CD4-positive, CD25-positive, alpha-beta regulatory T cell (primary cell): ENCODE measurements around the gene PCDHGA1. TPM values are rescaled to one million over a fixed set of nuclear protein-coding genes. Genes with fewer than 3 reads are reported as not detected.
A peak's percentile ranks its signal among the peaks of the same experiment; 100 is the strongest.

Experiments
- ATAC-seq, 2 donors: fragments of 150-1000 bp; cut with Tn5 transposase; one replicate each; pipeline ENCODE4 v1.10.0; 2021; ENCODE audit warnings: low read depth in 2 of 2, moderate number of reproducible peaks in 2 of 2, moderate library complexity in 1 of 2
- DNase-seq, 3 donors: peaks; one replicate each; pipeline versions ENCODE4 v3.0.0 to v3.0.0-alpha.2; 2012 to 2022; ENCODE audit warnings: mixed read lengths in 1 of 3
- H3K27ac ChIP-seq: one replicate; pipeline ENCODE4 v1.7.0; 2013; ENCODE audit warnings: mild to moderate bottlenecking, low read length; ENCODE audit not compliant: insufficient read depth, poor library complexity, severe bottlenecking
- H3K27me3 ChIP-seq: one replicate; pipeline ENCODE4 v1.7.0; 2013; ENCODE audit warnings: low read length; ENCODE audit not compliant: control insufficient read depth, insufficient read depth
- H3K36me3 ChIP-seq: one replicate; pipeline ENCODE4 v1.7.0; 2013; ENCODE audit warnings: mild to moderate bottlenecking, low read length, moderate library complexity; ENCODE audit not compliant: control insufficient read depth, insufficient read depth
- H3K4me1 ChIP-seq: 2 replicates; pipeline ENCODE4 v1.7.0; 2013; ENCODE audit warnings: mild to moderate bottlenecking, low read length; ENCODE audit not compliant: insufficient read depth, control insufficient read depth, poor library complexity, severe bottlenecking
- H3K4me3 ChIP-seq: one replicate; pipeline ENCODE4 v1.7.0; 2013; ENCODE audit warnings: low read depth, mild to moderate bottlenecking, low read length, moderate library complexity
- H3K9me3 ChIP-seq, 2 experiments: 1 replicate in 1 of 2; 2 replicates in 1 of 2; pipeline ENCODE4 v1.7.0; 2013; ENCODE audit warnings: low read length in 2 of 2, mild to moderate bottlenecking in 1 of 2, moderate library complexity in 1 of 2; ENCODE audit not compliant: control insufficient read depth in 2 of 2
- H3K27ac Mint-ChIP-seq, 3 donors: one replicate each; pipeline ENCODE4 v1.8.0; 2020 to 2022; ENCODE audit warnings: mild to moderate bottlenecking in 3 of 3, mixed read lengths in 3 of 3, moderate library complexity in 2 of 3
- H3K27me3 Mint-ChIP-seq: one replicate; pipeline ENCODE4 v1.8.0; 2022; ENCODE audit warnings: mild to moderate bottlenecking, mixed read lengths
- H3K36me3 Mint-ChIP-seq: one replicate; pipeline ENCODE4 v1.8.0; 2020; ENCODE audit warnings: mixed read lengths
- H3K4me1 Mint-ChIP-seq, 4 donors: one replicate each; pipeline ENCODE4 v1.8.0; 2020 to 2022; ENCODE audit warnings: mixed read lengths in 4 of 4, mild to moderate bottlenecking in 1 of 4
- H3K4me3 Mint-ChIP-seq, 4 donors: one replicate each; pipeline ENCODE4 v1.8.0; 2020 to 2022; ENCODE audit warnings: mild to moderate bottlenecking in 4 of 4, mixed read lengths in 4 of 4, moderate library complexity in 3 of 4
- H3K9me3 Mint-ChIP-seq, 7 donors: one replicate each; pipeline ENCODE4 v1.8.0; 2020 to 2022; ENCODE audit warnings: mixed read lengths in 7 of 7, mild to moderate bottlenecking in 3 of 7, moderate library complexity in 2 of 7
- polyA plus RNA-seq, 4 donors: library from polyadenylated mRNA; unstranded; fragments of 300-500 nt; fragmentation: Illumina TruSeq; gene quantifications; one replicate each; pipeline ENCODE4 v1.2.3, GENCODE V29; 2021
- total RNA-seq: library from RNA; stranded (reverse); gene quantifications from one replicate; pipeline ENCODE4 v1.2.3, GENCODE V29; 2022

The PCDHGA1 gene
- total and polyA plus RNA-seq, 5 donors from 2014 or later, result 0.06 to 0.10 TPM; not detected in 3

GRCh38 chr5:141559461-141559860, 229.1 kb downstream of the PCDHGA1 start:
- Histone ChIP-seq H3K9me3 (no peaks in the 10 kb centered on the region), H3K4me1 (peaks cover 12% of the 10 kb centered on the region), H3K4me3 (no peak overlapping the region), H3K36me3 (peaks cover 77% of the 10 kb centered on the region), H3K27me3 (no peaks in the 10 kb centered on the region), H3K27ac (no peak overlapping the region)
- H3K27ac Mint-ChIP-seq, result peak overlapping the region in 1 of 3 donors; percentile 62
- DNase-seq (no peak), ATAC-seq (no peak)
- peaks cover 30 to 55% (median 51%) of the 10 kb centered on the region in 4 donors for H3K4me1 Mint-ChIP-seq
- H3K9me3 Mint-ChIP-seq, result no peaks in the 10 kb centered on the region
- no peak overlapping the region for H3K4me3 Mint-ChIP-seq
- no peaks in the 10 kb centered on the region for H3K27me3 Mint-ChIP-seq
- H3K36me3 Mint-ChIP-seq, result peaks cover 46% of the 10 kb centered on the region

DNA sequence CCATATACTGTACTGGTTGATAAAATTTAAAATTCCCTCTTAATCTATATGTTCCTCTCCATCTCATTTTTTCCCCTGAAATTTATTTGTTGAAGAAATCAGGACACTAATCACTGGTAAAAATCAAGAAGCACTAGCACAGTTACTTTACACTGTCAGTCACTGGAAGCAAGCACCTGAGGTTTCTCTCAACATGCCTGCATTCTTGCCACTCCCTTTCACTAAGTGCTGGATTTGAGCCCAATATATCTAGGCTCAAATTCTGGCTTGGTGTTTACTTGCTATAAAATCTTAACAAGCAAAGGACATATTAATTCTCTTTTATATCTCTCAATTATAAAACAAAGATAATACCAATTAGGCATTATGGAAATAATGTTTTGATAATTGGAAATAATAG, 229.8 kb downstream of the PCDHGA1 start:
- H3K36me3 Mint-ChIP-seq, result peaks cover 47% of the 10 kb centered on the region
- H3K4me3 Mint-ChIP-seq, result no peak overlapping the region
- ATAC-seq, result no peak
- peaks cover 77% of the 10 kb centered on the region for H3K36me3 ChIP-seq
- H3K4me1 Mint-ChIP-seq, result peaks cover 27 to 53% (median 48%) of the 10 kb centered on the region in 4 donors
- H3K9me3 Mint-ChIP-seq, result no peaks in the 10 kb centered on the region
- peaks cover 16% of the 10 kb centered on the region for H3K4me1 ChIP-seq
- no peak overlapping the region for H3K27ac ChIP-seq
- no peak for DNase-seq
- H3K27me3 Mint-ChIP-seq, result no peaks in the 10 kb centered on the region
- peak overlapping the region in 2 of 3 donors; percentile 39 to 62 for H3K27ac Mint-ChIP-seq
- H3K9me3 ChIP-seq, result no peaks in the 10 kb centered on the region
- H3K27me3 ChIP-seq, result no peaks in the 10 kb centered on the region
- H3K4me3 ChIP-seq, result no peak overlapping the region

- Histone ChIP-seq H3K36me3 (peaks cover 77% of the 10 kb centered on the region), H3K9me3 (no peaks in the 10 kb centered on the region), H3K27me3 (no peaks in the 10 kb centered on the region), H3K4me1 (peaks cover 16% of the 10 kb centered on the region), H3K27ac (no peak overlapping the region), H3K4me3 (no peak overlapping the region)
- ATAC-seq (no peak), DNase-seq (no peak)
- H3K27ac Mint-ChIP-seq, result no peak overlapping the region
- H3K9me3 Mint-ChIP-seq, result no peaks in the 10 kb centered on the region
- peaks cover 52% of the 10 kb centered on the region for H3K36me3 Mint-ChIP-seq
- H3K4me1 Mint-ChIP-seq, result peaks cover 32 to 56% (median 48%) of the 10 kb centered on the region in 4 donors
- H3K27me3 Mint-ChIP-seq, result no peaks in the 10 kb centered on the region
- no peak overlapping the region for H3K4me3 Mint-ChIP-seq
Measured at GRCh38 chr5:141560725-141561483, 230.6 kb downstream of the PCDHGA1 start.

Other genes starting within 250 kb of the PCDHGA1 start
Only the 30 nearest of the 38 such genes appear.
- gene PCDHB8, start 152.7 kb upstream of the PCDHGA1 start, total RNA-seq, result not detected
- not detected for gene PCDHB8, start 152.7 kb upstream of the PCDHGA1 start, polyA plus RNA-seq
- not detected for gene PCDHB16, start 148.1 kb upstream of the PCDHGA1 start, total RNA-seq
- gene PCDHB16, start 148.1 kb upstream of the PCDHGA1 start, polyA plus RNA-seq, result not detected
- gene PCDHB9, start 143.4 kb upstream of the PCDHGA1 start, total RNA-seq, result 0.07 TPM
- not detected for gene PCDHB9, start 143.4 kb upstream of the PCDHGA1 start, polyA plus RNA-seq
- gene PCDHB10, start 138.2 kb upstream of the PCDHGA1 start, total RNA-seq, result not detected
- gene PCDHB10, start 138.2 kb upstream of the PCDHGA1 start, polyA plus RNA-seq, result not detected
- not detected for gene PCDHB11, start 130.9 kb upstream of the PCDHGA1 start, total RNA-seq
- not detected for gene PCDHB11, start 130.9 kb upstream of the PCDHGA1 start, polyA plus RNA-seq
- gene PCDHB12, start 121.8 kb upstream of the PCDHGA1 start, total RNA-seq, result not detected
- not detected for gene PCDHB12, start 121.8 kb upstream of the PCDHGA1 start, polyA plus RNA-seq
- gene PCDHB13, start 116.6 kb upstream of the PCDHGA1 start, total RNA-seq, result not detected
- gene PCDHB13, start 116.6 kb upstream of the PCDHGA1 start, polyA plus RNA-seq, result under 1 TPM in 1 of 4 donors, not detected in 3; 0.05 TPM
- gene PCDHB14, start 107.2 kb upstream of the PCDHGA1 start, total RNA-seq, result not detected
- not detected for gene PCDHB14, start 107.2 kb upstream of the PCDHGA1 start, polyA plus RNA-seq
- not detected for gene PCDHB15, start 85.1 kb upstream of the PCDHGA1 start, total RNA-seq
- gene PCDHB15, start 85.1 kb upstream of the PCDHGA1 start, polyA plus RNA-seq, result not detected
- gene SLC25A2, start 26.5 kb upstream of the PCDHGA1 start, total RNA-seq, result 0.74 TPM
- under 1 TPM in 1 of 4 donors, not detected in 3; 0.12 TPM for gene SLC25A2, start 26.5 kb upstream of the PCDHGA1 start, polyA plus RNA-seq
- 76.6 TPM for gene TAF7, start 9.7 kb upstream of the PCDHGA1 start, total RNA-seq
- gene TAF7, start 9.7 kb upstream of the PCDHGA1 start, polyA plus RNA-seq, result 100 to 1,000 TPM; 172 to 235 (median 200) TPM
- gene PCDHGA2, start 8.2 kb downstream of the PCDHGA1 start, total RNA-seq, result not detected
- gene PCDHGA2, start 8.2 kb downstream of the PCDHGA1 start, polyA plus RNA-seq, result not detected
- gene PCDHGA3, start 13.3 kb downstream of the PCDHGA1 start, total RNA-seq, result not detected
- not detected for gene PCDHGA3, start 13.3 kb downstream of the PCDHGA1 start, polyA plus RNA-seq
- not detected for gene PCDHGB1, start 19.6 kb downstream of the PCDHGA1 start, total RNA-seq
- not detected for gene PCDHGB1, start 19.6 kb downstream of the PCDHGA1 start, polyA plus RNA-seq
- not detected for gene PCDHGA4, start 24.5 kb downstream of the PCDHGA1 start, total RNA-seq
- gene PCDHGA4, start 24.5 kb downstream of the PCDHGA1 start, polyA plus RNA-seq, result not detected
- 0.20 TPM for gene PCDHGB2, start 29.5 kb downstream of the PCDHGA1 start, total RNA-seq
- under 1 TPM in 1 of 4 donors, not detected in 3; 0.54 TPM for gene PCDHGB2, start 29.5 kb downstream of the PCDHGA1 start, polyA plus RNA-seq
- gene PCDHGA5, start 33.6 kb downstream of the PCDHGA1 start, total RNA-seq, result not detected
- gene PCDHGA5, start 33.6 kb downstream of the PCDHGA1 start, polyA plus RNA-seq, result under 1 TPM in 1 of 4 donors, not detected in 3; 0.08 TPM
- 0.20 TPM for gene PCDHGB3, start 39.7 kb downstream of the PCDHGA1 start, total RNA-seq
- gene PCDHGB3, start 39.7 kb downstream of the PCDHGA1 start, polyA plus RNA-seq, result not detected
- gene PCDHGA6, start 43.4 kb downstream of the PCDHGA1 start, total RNA-seq, result not detected
- not detected for gene PCDHGA6, start 43.4 kb downstream of the PCDHGA1 start, polyA plus RNA-seq
- gene PCDHGA7, start 52.2 kb downstream of the PCDHGA1 start, total RNA-seq, result not detected
- gene PCDHGA7, start 52.2 kb downstream of the PCDHGA1 start, polyA plus RNA-seq, result under 1 TPM in 1 of 4 donors, not detected in 3; 0.09 TPM
- not detected for gene PCDHGB4, start 57.2 kb downstream of the PCDHGA1 start, total RNA-seq
- gene PCDHGB4, start 57.2 kb downstream of the PCDHGA1 start, polyA plus RNA-seq, result under 1 TPM in 1 of 4 donors, not detected in 3; 0.22 TPM
- not detected for gene PCDHGA8, start 62.1 kb downstream of the PCDHGA1 start, total RNA-seq
- gene PCDHGA8, start 62.1 kb downstream of the PCDHGA1 start, polyA plus RNA-seq, result under 1 TPM in 1 of 4 donors, not detected in 3; 0.10 TPM
- not detected for gene PCDHGB5, start 67.4 kb downstream of the PCDHGA1 start, total RNA-seq
- gene PCDHGB5, start 67.4 kb downstream of the PCDHGA1 start, polyA plus RNA-seq, result under 1 TPM in 2 of 4 donors, not detected in 2; 0.17 to 0.27 TPM
- not detected for gene PCDHGA9, start 72.3 kb downstream of the PCDHGA1 start, total RNA-seq
- not detected for gene PCDHGA9, start 72.3 kb downstream of the PCDHGA1 start, polyA plus RNA-seq
- gene PCDHGB6, start 77.5 kb downstream of the PCDHGA1 start, total RNA-seq, result not detected
- gene PCDHGB6, start 77.5 kb downstream of the PCDHGA1 start, polyA plus RNA-seq, result not detected
- not detected for gene PCDHGA10, start 82.5 kb downstream of the PCDHGA1 start, total RNA-seq
- gene PCDHGA10, start 82.5 kb downstream of the PCDHGA1 start, polyA plus RNA-seq, result not detected
- not detected for gene PCDHGB7, start 87.2 kb downstream of the PCDHGA1 start, total RNA-seq
- gene PCDHGB7, start 87.2 kb downstream of the PCDHGA1 start, polyA plus RNA-seq, result not detected
- not detected for gene PCDHGA11, start 90.5 kb downstream of the PCDHGA1 start, total RNA-seq
- gene PCDHGA11, start 90.5 kb downstream of the PCDHGA1 start, polyA plus RNA-seq, result not detected
- gene PCDHGA12, start 100.0 kb downstream of the PCDHGA1 start, total RNA-seq, result not detected
- not detected for gene PCDHGA12, start 100.0 kb downstream of the PCDHGA1 start, polyA plus RNA-seq
- 0.35 TPM for gene PCDHGC3, start 145.5 kb downstream of the PCDHGA1 start, total RNA-seq
- gene PCDHGC3, start 145.5 kb downstream of the PCDHGA1 start, polyA plus RNA-seq, result under 1 TPM in 1 of 4 donors, not detected in 3; 0.09 TPM